ENCODE measurements around the gene EPSTI1. TPM values are rescaled to one million over a fixed set of nuclear protein-coding genes. Genes with fewer than 3 reads are reported as not detected.

EPSTI1 gene
- total RNA-seq, 1 donor, result 30.8 TPM

DNA sequence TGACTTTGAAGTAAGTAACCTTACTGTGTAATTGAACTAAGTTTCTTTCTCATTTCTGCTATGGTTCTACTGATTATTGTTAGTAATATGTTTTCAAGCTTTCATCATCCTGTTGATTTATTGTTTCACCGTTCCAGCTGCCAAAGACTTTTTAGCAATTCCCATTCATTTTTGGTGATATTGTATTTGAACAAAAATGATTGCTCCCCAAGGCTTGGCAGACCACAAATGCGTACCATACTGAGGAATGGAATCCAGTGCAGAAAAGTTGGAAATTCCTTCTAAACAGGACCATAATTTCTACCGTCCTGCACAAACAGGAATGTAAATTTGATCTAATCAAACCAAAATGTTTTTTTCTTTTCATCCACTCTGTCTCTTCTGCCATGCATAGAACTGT is 10.7 kb downstream of the EPSTI1 start:
- no peak overlapping the region for H3K27ac ChIP-seq (ENCODE audit: low read depth, low read length)
- DNase-seq (ENCODE audit: insufficient read length, low spot score, missing footprints), result no peak
- H2AFZ ChIP-seq (ENCODE audit: low read length), result no peak overlapping the region
- H3K36me3 ChIP-seq (ENCODE audit: insufficient read depth, low read length), result no peaks in the 10 kb centered on the region
- H3K79me2 ChIP-seq (ENCODE audit: insufficient read depth, low read length), result no peaks in the 10 kb centered on the region
- no peaks in the 10 kb centered on the region for H3K27me3 ChIP-seq (ENCODE audit: insufficient read depth, low read length)
- H3K9me3 ChIP-seq (ENCODE audit: low read depth, low read length), result no peaks in the 10 kb centered on the region
- H3K4me1 ChIP-seq (ENCODE audit: insufficient read depth, low read length), result peaks cover 25% of the 10 kb centered on the region
- no peaks in the 10 kb centered on the region for H4K20me1 ChIP-seq (ENCODE audit: insufficient read depth, low read length)
- H3K4me3 ChIP-seq (ENCODE audit: insufficient read depth, low read length), result no peak overlapping the region
- H3K4me2 ChIP-seq (ENCODE audit: insufficient read depth, low read length), result peak overlapping the region; percentile 11
- TF ChIP-seq, protein P1, sequence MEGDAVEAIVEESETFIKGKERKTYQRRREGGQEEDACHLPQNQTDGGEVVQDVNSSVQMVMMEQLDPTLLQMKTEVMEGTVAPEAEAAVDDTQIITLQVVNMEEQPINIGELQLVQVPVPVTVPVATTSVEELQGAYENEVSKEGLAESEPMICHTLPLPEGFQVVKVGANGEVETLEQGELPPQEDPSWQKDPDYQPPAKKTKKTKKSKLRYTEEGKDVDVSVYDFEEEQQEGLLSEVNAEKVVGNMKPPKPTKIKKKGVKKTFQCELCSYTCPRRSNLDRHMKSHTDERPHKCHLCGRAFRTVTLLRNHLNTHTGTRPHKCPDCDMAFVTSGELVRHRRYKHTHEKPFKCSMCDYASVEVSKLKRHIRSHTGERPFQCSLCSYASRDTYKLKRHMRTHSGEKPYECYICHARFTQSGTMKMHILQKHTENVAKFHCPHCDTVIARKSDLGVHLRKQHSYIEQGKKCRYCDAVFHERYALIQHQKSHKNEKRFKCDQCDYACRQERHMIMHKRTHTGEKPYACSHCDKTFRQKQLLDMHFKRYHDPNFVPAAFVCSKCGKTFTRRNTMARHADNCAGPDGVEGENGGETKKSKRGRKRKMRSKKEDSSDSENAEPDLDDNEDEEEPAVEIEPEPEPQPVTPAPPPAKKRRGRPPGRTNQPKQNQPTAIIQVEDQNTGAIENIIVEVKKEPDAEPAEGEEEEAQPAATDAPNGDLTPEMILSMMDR (IDR thresholded peaks at IDR 0.05; ENCODE audit: extremely low read depth, low read depth, low read length), result no peak

DNA sequence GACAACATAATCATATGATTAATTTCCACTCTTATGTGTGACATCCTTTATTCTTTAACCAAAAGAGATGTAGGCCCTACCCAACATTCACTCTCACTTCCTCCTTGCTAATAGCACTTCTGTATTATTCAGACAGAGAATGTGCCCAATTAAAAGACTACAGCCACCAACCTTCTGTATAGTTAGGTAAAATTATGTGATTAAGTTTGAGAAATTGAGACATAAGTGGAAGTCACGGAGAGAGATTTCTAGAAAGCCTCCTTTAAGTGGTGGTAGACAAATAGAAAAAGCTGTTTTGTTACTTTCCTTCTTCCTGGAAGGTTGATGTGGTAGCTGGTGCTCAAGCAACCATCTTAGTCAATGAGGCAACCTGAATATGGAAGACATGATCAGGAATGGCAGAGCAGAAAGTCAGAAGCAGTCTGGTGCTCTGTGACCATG is 14.8 kb downstream of the EPSTI1 start:
- no peak for DNase-seq (ENCODE audit: insufficient read length, low spot score, missing footprints)
- peaks cover 18% of the 10 kb centered on the region for H3K4me1 ChIP-seq (ENCODE audit: insufficient read depth, low read length)
- no peaks in the 10 kb centered on the region for H3K9me3 ChIP-seq (ENCODE audit: low read depth, low read length)
- H3K4me3 ChIP-seq (ENCODE audit: insufficient read depth, low read length), result no peak overlapping the region
- no peaks in the 10 kb centered on the region for H4K20me1 ChIP-seq (ENCODE audit: insufficient read depth, low read length)
- H3K27ac ChIP-seq (ENCODE audit: low read depth, low read length), result no peak overlapping the region
- no peaks in the 10 kb centered on the region for H3K27me3 ChIP-seq (ENCODE audit: insufficient read depth, low read length)
- H3K36me3 ChIP-seq (ENCODE audit: insufficient read depth, low read length), result no peaks in the 10 kb centered on the region
- H3K79me2 ChIP-seq (ENCODE audit: insufficient read depth, low read length), result no peaks in the 10 kb centered on the region
- H3K4me2 ChIP-seq (ENCODE audit: insufficient read depth, low read length), result no peak overlapping the region
- TF ChIP-seq, protein P1 (IDR thresholded peaks at IDR 0.05; ENCODE audit: extremely low read depth, low read depth, low read length), result no peak
- H2AFZ ChIP-seq (ENCODE audit: low read length), result no peak overlapping the region

DNA sequence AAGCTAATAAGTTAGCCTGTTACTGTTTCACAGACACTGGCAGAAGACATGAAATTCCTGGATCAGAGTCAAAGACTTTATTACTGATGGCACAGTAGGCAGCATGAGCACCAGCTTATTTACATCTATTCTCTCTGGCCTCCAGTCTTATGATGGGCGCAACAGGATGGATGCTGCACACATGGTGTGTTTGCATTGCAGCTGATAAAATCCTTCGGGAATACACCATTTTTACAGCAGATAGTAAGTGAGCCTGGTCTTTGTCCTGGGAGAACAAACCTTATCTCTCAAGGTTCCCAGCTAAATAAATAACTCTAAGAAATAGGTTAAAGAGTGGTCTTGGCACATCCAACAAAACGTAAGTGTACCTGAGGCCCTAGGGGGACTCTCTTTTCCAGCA is 16.0 kb downstream of the EPSTI1 start:
- TF ChIP-seq, protein P1 (IDR thresholded peaks at IDR 0.05; ENCODE audit: extremely low read depth, low read depth, low read length), result no peak
- H3K4me1 ChIP-seq (ENCODE audit: insufficient read depth, low read length), result peaks cover 18% of the 10 kb centered on the region
- H4K20me1 ChIP-seq (ENCODE audit: insufficient read depth, low read length), result no peaks in the 10 kb centered on the region
- H3K27me3 ChIP-seq (ENCODE audit: insufficient read depth, low read length), result no peaks in the 10 kb centered on the region
- H3K36me3 ChIP-seq (ENCODE audit: insufficient read depth, low read length), result no peaks in the 10 kb centered on the region
- H3K9me3 ChIP-seq (ENCODE audit: low read depth, low read length), result no peaks in the 10 kb centered on the region
- no peaks in the 10 kb centered on the region for H3K79me2 ChIP-seq (ENCODE audit: insufficient read depth, low read length)
- H3K4me2 ChIP-seq (ENCODE audit: insufficient read depth, low read length), result no peak overlapping the region
- H3K4me3 ChIP-seq (ENCODE audit: insufficient read depth, low read length), result no peak overlapping the region
- H3K27ac ChIP-seq (ENCODE audit: low read depth, low read length), result no peak overlapping the region
- no peak overlapping the region for H2AFZ ChIP-seq (ENCODE audit: low read length)
- DNase-seq (ENCODE audit: insufficient read length, low spot score, missing footprints), result no peak

DNA sequence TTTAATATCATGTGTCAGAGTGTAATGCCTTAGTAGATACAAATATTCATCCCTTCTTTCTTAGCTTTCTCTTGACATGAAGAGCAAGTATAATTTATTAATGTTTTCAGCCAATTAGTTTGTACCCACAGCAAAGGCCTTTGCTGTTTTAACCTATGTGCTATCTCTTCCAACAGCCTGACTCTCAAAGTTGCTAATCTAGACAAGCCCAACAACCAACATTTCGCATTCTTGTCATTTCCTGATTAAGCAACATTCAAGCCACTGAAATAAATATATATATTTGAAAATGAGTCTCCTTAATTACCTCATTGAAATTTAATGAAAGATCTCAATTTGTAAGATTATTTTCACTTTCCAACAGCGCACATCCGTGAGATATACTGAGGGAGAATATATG is 18.5 kb downstream of the EPSTI1 start:
- TF ChIP-seq, protein P1 (IDR thresholded peaks at IDR 0.05; ENCODE audit: extremely low read depth, low read depth, low read length), result no peak
- no peaks in the 10 kb centered on the region for H3K9me3 ChIP-seq (ENCODE audit: low read depth, low read length)
- DNase-seq (ENCODE audit: insufficient read length, low spot score, missing footprints), result no peak

More for the DNA sequence above, 18.5 kb downstream of the EPSTI1 start:
- H3K79me2 ChIP-seq (ENCODE audit: insufficient read depth, low read length), result no peaks in the 10 kb centered on the region
- H3K4me3 ChIP-seq (ENCODE audit: insufficient read depth, low read length), result no peak overlapping the region
- H2AFZ ChIP-seq (ENCODE audit: low read length), result no peak overlapping the region
- H3K36me3 ChIP-seq (ENCODE audit: insufficient read depth, low read length), result no peaks in the 10 kb centered on the region
- no peak overlapping the region for H3K4me2 ChIP-seq (ENCODE audit: insufficient read depth, low read length)
- H3K27ac ChIP-seq (ENCODE audit: low read depth, low read length), result no peak overlapping the region
- H4K20me1 ChIP-seq (ENCODE audit: insufficient read depth, low read length), result no peaks in the 10 kb centered on the region
- peaks cover 18% of the 10 kb centered on the region for H3K4me1 ChIP-seq (ENCODE audit: insufficient read depth, low read length)
- no peaks in the 10 kb centered on the region for H3K27me3 ChIP-seq (ENCODE audit: insufficient read depth, low read length)
